Prostate gland (tissue), 2 donors: ENCODE data around the gene FAM234A.

Source experiments
- POLR2AphosphoS5 ChIP-seq: sonication (generic); formaldehyde crosslinking; IDR thresholded peaks from one replicate; pipeline ENCODE4 v1.6.1; 2017; ENCODE audit warnings: antibody characterized with exemption
- TF ChIP-seq, protein P1 (sequence below), 4 experiments: fragments of 200-600 bp in 2 of 4; fragments of 450-650 bp in 2 of 4; sonication (generic) in 2 of 4; IDR thresholded peaks; 1 replicate in 3 of 4; 2 replicates in 1 of 4; pipeline ENCODE4 v1.5.1; 2016 to 2019; ENCODE audit warnings: antibody characterized with exemption in 4 of 4, mild to moderate bottlenecking in 2 of 4, moderate library complexity in 2 of 4

DNA sequence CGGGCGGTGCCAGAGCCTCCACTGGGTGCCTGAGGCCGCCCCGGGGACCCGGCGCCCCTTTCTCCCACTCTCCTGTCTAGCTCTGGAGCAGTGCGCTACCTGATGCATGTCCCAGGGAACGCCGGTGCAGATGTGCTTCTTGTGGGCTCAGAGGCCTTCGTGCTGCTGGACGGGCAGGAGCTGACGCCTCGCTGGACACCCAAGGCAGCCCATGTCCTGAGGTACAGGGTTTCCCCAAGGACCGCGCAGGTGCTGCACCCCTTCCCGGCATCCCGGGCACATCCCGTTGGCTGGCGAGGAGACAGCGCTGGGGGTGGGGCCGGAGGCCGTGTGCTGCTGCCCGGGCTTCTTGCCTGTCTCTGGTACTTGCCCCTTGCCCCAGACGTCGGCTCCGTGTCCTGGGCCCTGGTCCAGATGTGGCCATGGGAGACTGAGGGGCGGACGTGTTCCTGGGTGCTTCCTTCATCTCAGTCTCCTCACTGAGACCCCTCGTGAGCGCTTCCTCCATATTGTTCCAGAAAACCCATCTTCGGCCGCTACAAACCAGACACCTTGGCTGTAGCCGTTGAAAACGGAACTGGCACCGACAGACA lies 28.7 kb downstream of the FAM234A start:
- no peak for TF ChIP-seq POLR2AphosphoS5
- TF ChIP-seq, protein P1, sequence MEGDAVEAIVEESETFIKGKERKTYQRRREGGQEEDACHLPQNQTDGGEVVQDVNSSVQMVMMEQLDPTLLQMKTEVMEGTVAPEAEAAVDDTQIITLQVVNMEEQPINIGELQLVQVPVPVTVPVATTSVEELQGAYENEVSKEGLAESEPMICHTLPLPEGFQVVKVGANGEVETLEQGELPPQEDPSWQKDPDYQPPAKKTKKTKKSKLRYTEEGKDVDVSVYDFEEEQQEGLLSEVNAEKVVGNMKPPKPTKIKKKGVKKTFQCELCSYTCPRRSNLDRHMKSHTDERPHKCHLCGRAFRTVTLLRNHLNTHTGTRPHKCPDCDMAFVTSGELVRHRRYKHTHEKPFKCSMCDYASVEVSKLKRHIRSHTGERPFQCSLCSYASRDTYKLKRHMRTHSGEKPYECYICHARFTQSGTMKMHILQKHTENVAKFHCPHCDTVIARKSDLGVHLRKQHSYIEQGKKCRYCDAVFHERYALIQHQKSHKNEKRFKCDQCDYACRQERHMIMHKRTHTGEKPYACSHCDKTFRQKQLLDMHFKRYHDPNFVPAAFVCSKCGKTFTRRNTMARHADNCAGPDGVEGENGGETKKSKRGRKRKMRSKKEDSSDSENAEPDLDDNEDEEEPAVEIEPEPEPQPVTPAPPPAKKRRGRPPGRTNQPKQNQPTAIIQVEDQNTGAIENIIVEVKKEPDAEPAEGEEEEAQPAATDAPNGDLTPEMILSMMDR (IDR thresholded peaks at IDR 0.05), result no peak
